ENCODE data around the gene NKX1-2.

Gene NKX1-2

GRCh38 chr10:124474514-124475070, 24.8 kb upstream of the NKX1-2 start:
- DNase-seq (ENCODE audit: low read depth in 3 of 3): no peak

- no peak for DNase-seq (ENCODE audit: low read depth in 3 of 3)
Observed at GRCh38 chr10:124473070-124473469, 23.2 kb upstream of the NKX1-2 start.

GRCh38 chr10:124472071-124472470, 22.2 kb upstream of the NKX1-2 start:
- no peak for DNase-seq (ENCODE audit: low read depth in 3 of 3)

- no peak for DNase-seq (ENCODE audit: low read depth in 3 of 3)
Observed at GRCh38 chr10:124470544-124471434, 21.0 kb upstream of the NKX1-2 start.

- DNase-seq (ENCODE audit: low read depth in 3 of 3): no peak
Observed at GRCh38 chr10:124469956-124470484, 20.2 kb upstream of the NKX1-2 start.

- no peak for DNase-seq (ENCODE audit: low read depth in 3 of 3)
Observed at GRCh38 chr10:124468624-124469023, 18.8 kb upstream of the NKX1-2 start.

GRCh38 chr10:124467165-124467564, 17.3 kb upstream of the NKX1-2 start:
- no peak for DNase-seq (ENCODE audit: low read depth in 3 of 3)

GRCh38 chr10:124465777-124466488, 16.1 kb upstream of the NKX1-2 start:
- DNase-seq (ENCODE audit: low read depth in 3 of 3): no peak

GRCh38 chr10:124465003-124465776, 15.4 kb upstream of the NKX1-2 start:
- DNase-seq (ENCODE audit: low read depth in 3 of 3): no peak

- no peak for DNase-seq (ENCODE audit: low read depth in 3 of 3)
Observed at GRCh38 chr10:124464028-124464965, 14.5 kb upstream of the NKX1-2 start.

- no peak for DNase-seq (ENCODE audit: low read depth in 3 of 3)
Observed at GRCh38 chr10:124462348-124462695, 12.5 kb upstream of the NKX1-2 start.

GRCh38 chr10:124461642-124462347, 12.0 kb upstream of the NKX1-2 start, which contains the start of gene LHPP:
Gene LHPP (plus strand): TSS chr10:124461823. CDS start chr10:124461863, 40 bp downstream.
- peak; percentile 70 to 80 (median 72) for DNase-seq (ENCODE audit: low read depth in 3 of 3)

- no peak for DNase-seq (ENCODE audit: low read depth in 3 of 3)
Observed at GRCh38 chr10:124460144-124460543, 10.3 kb upstream of the NKX1-2 start.

- no peak for DNase-seq (ENCODE audit: low read depth in 3 of 3)
Observed at GRCh38 chr10:124459395-124459794, 9.6 kb upstream of the NKX1-2 start.

GRCh38 chr10:124458889-124459288, 9.1 kb upstream of the NKX1-2 start:
- DNase-seq (ENCODE audit: low read depth in 3 of 3): no peak

GRCh38 chr10:124458473-124458872, 8.6 kb upstream of the NKX1-2 start:
- no peak for DNase-seq (ENCODE audit: low read depth in 3 of 3)

GRCh38 chr10:124455441-124455840, 5.6 kb upstream of the NKX1-2 start:
- no peak for DNase-seq (ENCODE audit: low read depth in 3 of 3)

- DNase-seq (ENCODE audit: low read depth in 3 of 3): no peak
Observed at GRCh38 chr10:124453960-124454610, 4.2 kb upstream of the NKX1-2 start.

- DNase-seq (ENCODE audit: low read depth in 3 of 3): no peak
Observed at GRCh38 chr10:124451276-124451675, 1.4 kb upstream of the NKX1-2 start.

GRCh38 chr10:124450783-124451057, 885 bp upstream of the NKX1-2 start:
- DNase-seq (ENCODE audit: low read depth in 3 of 3): no peak
